Right ventricle myocardium superior (tissue), 1 donor: ENCODE measurements around the gene SHISAL2A. TPM values are rescaled to one million over a fixed set of nuclear protein-coding genes. Genes with fewer than 3 reads are reported as not detected.
A peak's percentile ranks its signal among the peaks of the same experiment; 100 is the strongest.

Experiments
- ATAC-seq: fragments of 200-7000 bp; cut with Tn5 transposase; one replicate; pipeline ENCODE4 v1.9.1; 2020; ENCODE audit warnings: mild to moderate bottlenecking; ENCODE audit not compliant: poor library complexity
- DNase-seq: peaks from one replicate; pipeline ENCODE4 v3.0.0-alpha.2; 2020
- intact Hi-C: fragments of 100-400 bp; cut with DNase I; formaldehyde crosslinking; loops from one replicate; pipeline ENCODE4 v1.11.2; 2022
- long read RNA-seq: library from polyadenylated mRNA; unstranded; transcript quantifications from one replicate; pipeline ENCODE4 v2.0.0, GENCODE V29; 2021
- total RNA-seq: library from RNA; stranded (reverse); fragmentation: NEBNext Ultra II Directional; extraction: Animal tissue kit (Norgen Biotek cat#: 25700); gene quantifications from one replicate; pipeline ENCODE4 v1.2.1, GENCODE V29; 2021
- donor health status: DM: no; HTN: yes; CAD: no; lungs with severe emphysema.

The SHISAL2A gene
- not detected for total RNA-seq
- long read RNA-seq, result 0 reads

DNA sequence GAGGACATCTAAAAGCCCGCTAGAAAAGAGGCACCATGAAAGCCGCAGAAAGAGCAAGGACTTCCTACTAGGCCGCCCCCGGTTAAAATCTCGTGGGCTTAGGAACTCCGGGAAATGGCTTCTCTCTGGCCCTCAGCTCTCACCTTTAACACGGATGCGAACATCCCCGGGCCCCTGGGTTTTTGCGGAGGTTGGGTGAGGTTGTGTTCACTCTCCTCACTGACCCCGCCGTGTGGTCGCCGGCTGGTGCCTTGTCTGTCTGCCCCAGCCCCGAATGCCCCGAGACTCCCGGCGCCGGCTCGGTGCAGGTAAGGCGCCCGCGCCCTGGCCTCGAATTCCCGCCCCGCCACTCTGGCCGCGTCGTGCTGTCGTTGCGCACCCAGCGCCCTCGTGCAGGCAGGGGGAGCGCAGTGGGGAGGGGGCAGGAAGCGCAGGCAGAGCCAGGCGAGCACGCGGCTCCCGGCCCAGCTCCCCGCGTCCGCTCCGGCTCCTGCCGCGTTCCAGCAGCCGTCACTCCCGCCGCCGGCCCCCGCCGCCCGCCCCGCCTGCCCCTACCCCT is at the start of gene SHISAL2A:
TSS of gene SHISAL2A (plus strand) at position 437 of the 559 bp plus-strand sequence. CDS start 326 bp downstream, outside the sequence.
- peak; percentile 55 for DNase-seq
- intact Hi-C loops, result no loop called here
- peak; percentile 60 for ATAC-seq

DNA sequence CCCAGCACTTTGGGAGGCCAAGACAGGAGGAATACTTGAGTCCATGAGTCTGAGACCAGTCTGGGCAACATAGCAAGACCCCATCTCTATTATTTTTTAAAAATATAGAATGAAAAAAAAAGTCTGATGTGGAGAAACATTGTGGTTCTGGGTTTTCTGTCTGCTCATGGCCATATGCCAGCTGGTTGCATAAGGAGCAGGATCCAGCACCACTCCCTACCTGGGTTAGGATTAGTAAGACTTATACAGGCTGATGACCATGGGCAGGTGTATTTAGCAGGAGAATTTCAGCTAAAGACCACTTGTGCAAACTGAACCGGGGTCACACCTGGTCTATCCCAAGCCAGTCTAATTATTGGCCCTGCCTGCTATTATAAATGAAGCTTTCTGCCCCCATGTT is 47.5 kb upstream of the SHISAL2A start:
- intact Hi-C loops, result no loop called here
- no peak for ATAC-seq
- no peak for DNase-seq

DNA sequence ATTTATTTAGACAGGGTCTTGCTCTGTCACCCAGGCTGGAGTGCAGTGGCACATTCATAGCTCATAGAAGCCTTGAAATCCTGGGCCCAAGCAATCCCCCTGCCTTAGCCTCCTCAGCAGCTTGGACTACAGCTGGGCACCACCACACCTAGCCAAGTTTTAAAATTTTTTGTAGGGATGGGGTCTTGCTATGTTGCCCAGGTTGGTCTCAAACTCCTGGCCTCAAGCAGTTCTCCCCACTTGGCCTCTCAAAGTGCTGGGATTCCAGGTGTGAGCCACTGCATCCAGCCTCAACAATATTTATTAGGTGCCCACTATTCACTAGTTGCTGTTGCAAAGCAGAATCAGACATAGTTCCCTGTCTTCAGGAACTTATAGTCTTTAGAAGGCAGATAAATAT is 44.9 kb upstream of the SHISAL2A start:
- ATAC-seq (no peak), DNase-seq (no peak)
- intact Hi-C loops, result no loop called here

DNA sequence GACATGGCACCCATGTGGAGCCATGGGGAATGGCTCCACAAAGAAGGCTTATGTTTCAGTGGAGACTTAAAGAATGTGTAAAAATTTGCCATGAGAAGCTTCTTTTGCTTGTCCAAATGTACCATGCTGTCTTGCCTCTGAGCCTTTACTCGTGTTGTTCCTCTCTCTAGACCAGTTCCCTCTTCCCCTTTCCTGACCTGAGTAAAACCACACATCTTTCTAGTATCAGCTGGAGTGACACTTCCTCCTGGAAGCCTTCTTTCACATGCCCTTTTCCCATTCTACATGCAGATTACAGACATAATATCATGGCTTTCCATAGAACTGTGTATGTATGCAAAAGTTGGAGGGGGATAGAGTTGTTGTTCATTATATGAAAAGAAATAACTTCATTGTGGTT is 44.4 kb upstream of the SHISAL2A start:
- no peak for ATAC-seq
- intact Hi-C loops, result no loop called here

DNA sequence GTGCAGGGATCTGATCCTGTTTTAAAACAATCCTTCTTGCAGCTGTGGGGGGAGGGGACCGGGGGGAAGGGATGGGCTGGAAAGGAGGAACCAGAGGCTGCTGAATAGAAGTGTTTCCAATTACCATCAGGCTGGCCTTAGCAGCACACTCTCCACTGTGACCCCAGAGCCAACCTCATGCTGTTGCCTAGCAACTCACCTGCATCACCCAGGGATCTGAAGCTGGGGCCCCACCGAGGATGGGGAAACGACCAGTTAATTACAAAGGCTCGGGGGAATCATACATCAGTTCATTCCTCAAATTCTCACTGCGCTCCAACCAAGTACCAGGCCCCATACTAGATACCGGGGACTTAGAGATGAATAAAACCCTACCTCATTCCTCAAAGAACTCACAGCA is 42.7 kb upstream of the SHISAL2A start:
- intact Hi-C loops, result no loop called here
- DNase-seq, result no peak
- no peak for ATAC-seq

More for the DNA sequence above, 44.4 kb upstream of the SHISAL2A start:
- DNase-seq, result no peak

DNA sequence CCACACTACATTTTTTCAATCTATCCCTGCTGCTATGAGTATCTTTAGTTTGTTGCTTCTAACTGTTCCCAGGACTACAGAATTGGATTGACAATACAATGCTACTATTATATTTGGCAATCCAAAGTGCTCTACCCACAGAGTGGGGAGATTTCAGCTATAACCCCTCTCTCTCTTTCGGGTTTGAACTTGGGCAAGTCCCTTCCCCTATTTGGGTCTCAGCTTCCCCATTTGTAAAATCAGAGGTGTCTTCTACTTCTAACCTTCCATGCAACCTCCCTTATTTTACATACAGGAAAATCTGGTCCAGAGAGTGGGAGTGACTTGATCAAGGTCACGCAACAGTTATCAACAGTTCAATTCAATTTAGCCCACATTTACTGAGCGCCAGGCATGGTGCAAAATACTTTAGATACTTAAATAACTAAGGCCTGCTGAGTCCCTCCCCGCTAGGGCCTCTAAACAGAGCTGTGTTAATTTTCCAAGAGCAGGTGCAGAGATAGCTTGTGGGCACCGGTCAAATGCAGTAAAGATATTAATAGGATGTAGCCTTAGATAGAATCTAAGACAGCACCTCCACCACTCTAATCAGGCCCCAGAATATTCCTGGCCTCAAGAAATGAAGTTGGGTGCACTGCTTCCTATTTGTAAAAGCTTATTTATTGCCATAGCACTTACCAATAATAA is 40.2 kb upstream of the SHISAL2A start:
- ATAC-seq (no peak), DNase-seq (no peak)
- intact Hi-C loops, result no loop called here

DNA sequence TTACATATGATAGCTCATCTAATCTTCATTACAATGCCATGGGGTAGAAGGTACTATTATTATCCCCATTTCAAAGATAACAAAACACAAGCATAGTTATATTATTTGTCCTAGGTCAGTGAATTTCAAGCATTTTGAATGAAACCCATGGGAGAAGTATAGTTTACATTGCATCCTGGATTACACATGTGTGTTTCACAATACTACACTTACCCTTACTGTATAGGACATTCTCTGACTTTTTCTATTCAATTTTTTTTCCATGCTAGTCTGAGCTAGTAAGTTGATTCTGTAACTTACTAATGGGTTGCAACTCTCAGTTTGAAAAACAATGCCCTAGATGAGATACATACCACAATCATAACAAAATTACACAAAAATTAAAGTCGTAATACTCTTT is 39.5 kb upstream of the SHISAL2A start:
- intact Hi-C loops, result no loop called here
- ATAC-seq (no peak), DNase-seq (no peak)

DNA sequence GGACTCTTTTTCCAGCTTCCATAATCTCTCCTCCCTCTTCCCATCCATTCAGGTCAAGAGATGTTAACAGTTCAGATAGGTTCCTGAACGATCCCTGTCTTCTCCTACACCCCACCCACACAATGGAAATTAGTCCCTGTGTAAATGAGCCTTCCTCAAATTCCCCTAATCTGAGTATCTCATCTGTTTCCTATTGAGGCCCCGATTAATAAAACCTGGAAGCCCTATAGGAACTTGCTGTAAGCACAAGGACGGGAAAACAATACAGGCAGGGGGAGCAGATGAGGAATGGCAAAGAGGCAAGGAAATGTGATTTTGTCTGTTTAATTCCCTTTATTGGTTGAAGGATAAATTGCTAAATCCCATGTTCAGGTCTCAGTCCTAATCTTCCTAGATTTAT is 37.9 kb upstream of the SHISAL2A start:
- DNase-seq (no peak), ATAC-seq (no peak)
- intact Hi-C loops, result no loop called here

DNA sequence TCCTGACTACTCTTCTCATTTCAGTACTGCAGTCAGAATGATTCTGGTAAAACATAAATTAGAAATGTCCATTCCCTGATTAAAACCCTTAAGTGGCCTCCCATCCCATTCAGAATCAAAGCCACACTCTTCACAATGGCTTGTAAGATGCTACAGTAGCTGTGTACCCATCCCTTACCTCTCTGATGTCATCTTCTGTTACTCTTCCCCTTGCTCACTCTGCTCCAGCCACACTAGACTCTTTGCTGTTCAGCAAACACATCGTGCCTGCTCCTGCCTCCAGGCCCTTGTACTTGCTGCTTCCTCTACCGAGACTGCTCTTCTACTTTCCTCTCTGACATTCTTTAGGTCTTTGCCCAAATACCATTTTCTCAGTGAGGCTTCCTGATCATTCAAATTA is 35.1 kb upstream of the SHISAL2A start:
- intact Hi-C loops, result no loop called here
- ATAC-seq, result no peak
- no peak for DNase-seq

DNA sequence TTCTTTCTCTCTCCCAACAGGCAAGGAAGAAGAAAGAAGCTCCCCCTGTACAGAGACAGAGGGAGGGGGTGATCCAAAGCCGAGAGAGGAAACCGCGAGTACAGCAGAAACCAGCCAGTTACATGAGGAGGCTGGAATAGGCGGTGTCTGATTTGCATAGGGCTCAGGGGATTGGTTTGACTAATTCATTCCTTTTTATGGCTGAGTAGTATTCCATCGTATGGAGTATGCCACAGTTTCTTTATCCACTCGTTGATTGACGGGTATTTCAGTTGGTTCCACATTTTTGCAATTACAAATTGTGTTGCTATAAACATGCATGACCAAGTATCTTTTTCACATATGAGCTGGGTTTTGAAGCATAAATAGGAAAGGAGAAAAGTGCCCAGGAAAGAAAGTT is 34.2 kb upstream of the SHISAL2A start:
- intact Hi-C loops, result no loop called here
- ATAC-seq, result no peak
- DNase-seq, result no peak

DNA sequence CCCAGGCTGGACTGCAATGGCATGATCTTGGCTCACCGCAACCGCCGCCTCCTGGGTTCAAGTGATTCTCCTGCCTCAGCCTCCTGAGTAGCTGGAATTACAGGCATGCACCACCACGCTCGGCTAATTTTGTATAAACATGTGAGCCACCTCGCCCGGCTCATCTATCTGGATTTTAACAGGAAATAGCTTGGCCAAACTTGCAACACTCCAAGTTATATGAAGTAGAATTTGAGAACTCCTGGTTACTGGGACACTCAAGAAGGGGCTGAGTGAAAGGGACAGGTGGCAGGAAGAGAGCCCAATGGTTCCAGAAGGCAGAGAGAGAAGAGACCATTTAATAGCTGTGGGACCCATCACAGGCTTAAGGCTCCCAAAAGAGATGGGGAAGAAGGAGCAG is 33.7 kb upstream of the SHISAL2A start:
- no peak for DNase-seq
- intact Hi-C loops, result no loop called here
- ATAC-seq, result no peak

DNA sequence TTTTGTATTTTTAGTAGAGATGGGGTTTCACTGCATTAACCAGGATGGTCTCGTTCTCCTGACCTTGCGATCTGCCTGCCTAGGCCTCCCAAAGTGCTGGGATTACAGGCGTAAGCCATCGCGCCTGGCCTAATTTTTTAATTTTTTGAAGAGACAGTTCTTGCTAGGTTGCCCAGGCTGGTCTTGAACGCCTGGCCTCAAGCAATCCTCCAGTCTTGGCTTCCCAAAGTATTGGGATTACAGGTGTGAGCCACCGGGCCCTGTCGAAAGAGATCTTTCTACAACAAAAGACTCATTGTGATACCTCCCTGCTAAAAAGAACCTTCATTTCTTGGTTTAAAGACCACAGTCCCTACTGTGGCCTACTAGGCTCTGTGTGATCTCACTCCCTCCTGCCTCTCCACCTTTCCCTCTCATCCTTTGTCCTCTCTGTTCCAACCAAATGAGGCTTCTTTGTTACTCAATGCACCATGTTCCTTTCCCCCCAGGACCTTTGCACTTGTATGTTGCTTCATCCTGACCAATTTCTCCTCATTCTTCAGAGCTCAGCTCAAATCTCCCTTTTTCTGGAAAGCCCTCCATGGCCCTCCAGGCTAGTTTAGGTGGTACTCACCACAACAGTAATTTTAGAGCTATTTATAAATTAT is 32.3 kb upstream of the SHISAL2A start:
- intact Hi-C loops, result no loop called here
- no peak for ATAC-seq
- DNase-seq, result no peak

DNA sequence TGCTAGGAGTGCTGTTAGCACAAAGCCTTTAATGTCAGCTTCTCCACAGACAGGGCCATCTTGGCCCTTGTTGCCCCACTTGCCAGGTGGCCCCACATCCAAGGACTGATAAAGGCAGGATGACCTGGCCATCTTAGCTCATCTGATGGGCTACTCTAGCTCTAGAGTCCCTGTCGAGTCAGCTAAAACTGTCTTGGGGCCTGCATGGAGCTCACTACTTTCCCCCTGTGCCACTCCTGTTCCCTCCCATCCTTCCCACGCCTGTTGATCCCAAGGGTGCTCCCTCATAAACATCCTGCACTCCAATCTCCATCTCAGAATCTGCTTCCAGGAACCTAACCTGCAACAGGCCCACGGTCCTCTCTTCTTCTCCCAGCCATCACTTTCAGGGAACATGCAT is 31.4 kb upstream of the SHISAL2A start:
- intact Hi-C loops, result no loop called here
- ATAC-seq (no peak), DNase-seq (no peak)

DNA sequence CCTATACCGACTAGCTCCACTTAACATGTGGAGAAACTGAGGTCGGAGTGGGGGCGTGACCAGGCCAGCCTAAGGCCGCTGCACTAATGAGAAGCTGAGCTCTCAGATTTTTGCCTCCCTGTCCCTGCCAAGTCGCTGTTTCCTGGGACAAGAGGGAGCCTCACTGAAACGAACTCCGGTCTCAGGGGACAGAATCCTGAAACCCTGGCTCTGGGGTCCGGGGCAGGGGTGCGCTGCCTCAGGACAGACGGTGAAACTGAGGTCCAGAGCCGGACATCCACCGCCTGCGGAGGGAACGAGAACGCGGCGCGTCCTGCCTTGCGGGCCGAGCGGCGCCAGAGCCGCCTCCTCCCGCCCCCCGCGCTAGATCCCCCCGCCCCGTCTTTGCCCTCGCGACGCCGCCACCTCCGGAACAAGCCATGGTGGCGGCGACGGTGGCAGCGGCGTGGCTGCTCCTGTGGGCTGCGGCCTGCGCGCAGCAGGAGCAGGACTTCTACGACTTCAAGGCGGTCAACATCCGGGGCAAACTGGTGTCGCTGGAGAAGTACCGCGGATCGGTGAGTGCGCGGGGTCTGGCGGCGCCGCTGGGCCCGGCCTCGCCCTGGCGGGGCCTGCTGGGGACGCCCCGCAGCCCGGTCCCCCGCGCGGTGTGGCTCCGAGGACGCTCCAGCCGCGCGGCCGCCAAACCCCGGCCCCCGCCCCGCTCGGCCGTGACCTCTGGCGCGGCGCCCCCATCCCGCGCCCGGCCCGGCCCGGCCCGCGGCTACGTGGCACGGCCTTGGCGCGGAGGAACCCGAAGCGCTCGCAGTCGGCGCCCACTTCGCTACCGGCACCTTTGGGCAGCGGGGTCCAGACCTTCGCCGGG is 30.7 kb upstream of the SHISAL2A start, which contains the start of gene GPX7:
TSS of gene GPX7 (plus strand) at position 381 of the 865 bp plus-strand sequence. CDS start at position 420, 39 bp downstream.
- intact Hi-C loops, result no loop called here
- DNase-seq (peak; percentile 63), ATAC-seq (peak; percentile 79)

DNA sequence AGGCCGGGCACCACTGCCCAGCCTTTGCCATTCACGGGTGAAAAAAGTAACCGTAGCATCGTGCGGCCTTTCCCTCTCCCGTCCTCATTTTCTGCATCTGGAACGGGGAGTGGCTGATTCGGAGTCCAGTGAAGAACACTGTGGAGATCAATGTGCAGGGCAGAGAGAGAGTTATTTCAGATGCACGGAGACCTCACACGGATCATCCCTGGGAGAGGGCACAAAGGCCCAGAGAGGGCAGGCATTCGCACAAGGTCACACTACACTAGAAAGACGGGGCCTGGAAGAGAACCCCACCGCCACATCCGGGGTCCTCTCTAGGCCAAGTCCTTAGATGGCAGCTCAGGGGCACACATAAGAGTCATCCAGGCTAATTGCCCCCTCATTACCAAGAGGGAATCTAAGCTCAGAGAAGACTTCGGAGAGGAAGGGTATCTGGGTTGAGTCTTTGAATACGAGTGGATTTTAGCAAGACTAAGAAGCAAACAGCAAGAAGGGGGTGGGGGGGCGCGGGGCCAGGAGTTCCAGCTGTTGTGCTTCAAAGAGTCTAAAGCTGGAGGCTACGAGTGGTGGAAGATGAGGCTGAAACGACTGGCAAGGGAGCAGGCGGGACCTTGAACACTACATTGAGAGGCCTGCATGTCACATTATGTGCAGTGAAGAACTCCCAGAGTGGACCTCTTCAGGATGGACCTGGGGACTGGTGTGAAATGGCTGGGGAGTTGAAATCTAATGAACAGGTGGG is 29.9 kb upstream of the SHISAL2A start:
- intact Hi-C loops, result no loop called here
- DNase-seq (no peak), ATAC-seq (peak; percentile 32)

DNA sequence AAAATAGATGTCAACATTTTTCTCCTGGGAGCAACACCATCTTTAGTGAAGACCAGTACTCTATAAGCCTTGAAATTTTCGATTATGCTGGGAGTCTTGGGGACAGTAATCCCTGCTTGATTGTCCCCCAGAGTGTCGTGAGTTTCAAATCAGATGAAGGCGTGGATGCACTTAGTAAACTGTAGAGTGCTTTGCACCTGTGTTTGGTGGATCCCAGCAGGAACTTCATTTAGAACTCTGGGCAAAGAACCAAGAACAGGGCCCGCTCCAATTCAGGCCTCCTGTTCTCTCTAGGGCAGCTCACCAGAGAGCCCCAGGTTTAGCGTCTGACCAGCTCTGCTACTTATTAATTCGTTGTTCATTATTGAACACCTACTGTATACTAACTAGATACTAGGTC is 29.3 kb upstream of the SHISAL2A start:
- no peak for DNase-seq
- peak; percentile 63 for ATAC-seq
- intact Hi-C loops, result no loop called here

DNA sequence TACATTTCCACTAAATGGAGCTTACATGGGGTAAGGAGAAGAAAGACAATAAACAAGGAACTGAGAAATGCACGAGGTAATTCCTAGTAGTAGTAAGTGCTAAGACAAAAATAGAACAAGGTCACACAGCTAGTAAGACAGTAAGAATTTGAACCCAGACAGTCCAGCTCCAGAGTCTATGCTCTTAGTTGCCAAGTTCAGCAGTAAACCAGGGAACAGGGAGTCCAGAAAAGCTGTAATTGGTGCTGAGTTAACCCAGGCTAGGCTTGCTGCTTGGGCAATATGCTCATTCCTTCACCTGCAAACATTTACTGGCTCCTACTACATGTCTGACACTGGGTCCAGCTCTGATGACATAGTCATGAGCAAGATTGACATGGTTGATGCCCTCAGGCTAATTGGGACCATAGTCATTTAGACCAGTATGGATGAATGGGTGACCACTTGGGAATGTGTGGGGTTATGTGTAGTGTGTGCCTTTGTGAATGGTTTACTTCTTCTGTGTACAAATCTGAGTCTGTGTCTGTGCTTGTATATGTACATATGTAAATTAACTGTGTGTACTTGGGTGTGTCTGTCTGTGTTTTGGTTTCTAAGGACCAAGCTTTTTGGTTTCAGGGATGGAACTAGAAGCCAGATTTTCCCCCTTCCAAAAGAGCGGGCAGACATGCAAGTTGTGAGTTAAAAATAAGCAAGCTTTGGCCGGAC is 28.8 kb upstream of the SHISAL2A start:
- peak; percentile 21 for ATAC-seq
- intact Hi-C loops, result no loop called here

More for the DNA sequence above, 28.8 kb upstream of the SHISAL2A start:
- no peak for DNase-seq
